Endodermal cell (in vitro differentiated cells): ENCODE results near the gene HNRNPUL1. TPM values are rescaled to one million over a fixed set of nuclear protein-coding genes. Genes with fewer than 3 reads are reported as not detected.

Experiments used
- DNase-seq: peaks from one replicate; pipeline ENCODE4 v3.0.0-alpha.2; 2017
- H3K27ac ChIP-seq: 2 replicates; pipeline ENCODE4 v1.5.1; 2013; ENCODE audit warnings: mild to moderate bottlenecking, low read depth, low read length, moderate library complexity
- H3K27me3 ChIP-seq: 2 replicates; pipeline ENCODE4 v1.6.1; 2013; ENCODE audit warnings: mild to moderate bottlenecking, low read length, moderate library complexity; ENCODE audit not compliant: insufficient read depth, control insufficient read depth, poor library complexity, severe bottlenecking
- H3K36me3 ChIP-seq: 2 replicates; pipeline ENCODE4 v1.7.0; 2013; ENCODE audit warnings: mild to moderate bottlenecking, low read length, moderate library complexity; ENCODE audit not compliant: control insufficient read depth, insufficient read depth
- H3K4me1 ChIP-seq: one replicate; pipeline ENCODE4 v1.7.0; 2013; ENCODE audit warnings: low read length; ENCODE audit not compliant: control insufficient read depth, insufficient read depth
- H3K4me3 ChIP-seq: 2 replicates; pipeline ENCODE4 v1.5.1; 2013; ENCODE audit warnings: mild to moderate bottlenecking, low read length, moderate library complexity
- H3K9ac ChIP-seq: 2 replicates; pipeline ENCODE4 v1.6.1; 2013; ENCODE audit warnings: mild to moderate bottlenecking, low read length, moderate library complexity; ENCODE audit not compliant: poor library complexity, severe bottlenecking; ENCODE audit errors: extremely low read depth
- H3K9me3 ChIP-seq: 2 replicates; pipeline ENCODE4 v1.6.1; 2013; ENCODE audit warnings: mild to moderate bottlenecking, low read length, moderate library complexity; ENCODE audit not compliant: control insufficient read depth
- H3K27ac Mint-ChIP-seq: 2 replicates; pipeline ENCODE4 v1.8.0; 2020; ENCODE audit warnings: mixed read lengths
- H3K27me3 Mint-ChIP-seq: 2 replicates; pipeline ENCODE4 v1.8.0; 2021; ENCODE audit warnings: mild to moderate bottlenecking, mixed read lengths; ENCODE audit not compliant: insufficient read depth
- H3K36me3 Mint-ChIP-seq: 2 replicates; pipeline ENCODE4 v1.8.0; 2020; ENCODE audit warnings: low read depth, mixed read lengths
- H3K4me1 Mint-ChIP-seq: 2 replicates; pipeline ENCODE4 v1.8.0; 2020; ENCODE audit warnings: mixed read lengths
- H3K4me3 Mint-ChIP-seq: 2 replicates; pipeline ENCODE4 v1.8.0; 2020; ENCODE audit warnings: mild to moderate bottlenecking, moderate library complexity, mixed read lengths
- H3K9me3 Mint-ChIP-seq: 2 replicates; pipeline ENCODE4 v1.8.0; 2020; ENCODE audit warnings: mild to moderate bottlenecking, mixed read lengths
- CTCF ChIP-seq: fragments of 200-600 bp; sonication (generic); conservative IDR thresholded peaks from 2 replicates; pipeline ENCODE4 v1.5.0; 2021; ENCODE audit warnings: antibody characterized with exemption, mild to moderate bottlenecking
- WGBS, 2 experiments: methylation state at CpG; one replicate each; pipeline versions ENCODE4 v1.1.5 to v1.1.7; 2013; ENCODE audit warnings: missing lambda C conversion rate in 2 of 2, mixed read lengths in 1 of 2; ENCODE audit not compliant: insufficient coverage in 1 of 2, insufficient read length in 1 of 2; 5-methylcytosine and 5-hydroxymethylcytosine counted together
- total RNA-seq, 2 donors: library from RNA; stranded (reverse); fragmentation: NEBNext Ultra II Directional in 1 of 2; extraction: Animal tissue kit (Norgen Biotek cat#: 25700) in 1 of 2; gene quantifications; 2 replicates in 1 of 2; 3 replicates in 1 of 2; pipeline ENCODE4 v1.2.1, GENCODE V29; 2021

HNRNPUL1 gene
- total RNA-seq, 2 donors from 2014 or later = 211 to 225 TPM

DNA sequence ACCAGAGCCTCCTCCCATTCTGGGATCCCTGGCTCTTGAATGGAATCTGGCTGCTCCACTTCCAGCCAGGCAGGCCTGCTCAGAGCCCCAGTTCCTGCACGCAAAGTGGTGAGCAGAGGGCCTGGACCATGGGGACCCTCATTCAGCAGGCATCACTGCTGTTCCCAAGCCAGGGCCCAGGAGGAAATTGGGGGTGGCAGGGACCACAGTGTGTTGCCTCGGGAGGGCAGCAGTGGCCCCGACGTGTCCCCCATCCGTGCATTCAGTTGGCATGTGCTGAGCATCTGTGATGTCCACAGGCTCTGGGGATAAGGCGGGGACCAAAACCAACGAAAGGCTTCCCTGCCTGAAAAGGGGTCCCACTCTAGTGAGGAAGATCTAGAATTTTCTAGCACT is 57.0 kb downstream of the HNRNPUL1 start:
- H3K27ac ChIP-seq = no peak overlapping the region
- peak overlapping the region; percentile 55 for H3K27ac Mint-ChIP-seq
- no peaks in the 10 kb centered on the region for H3K9me3 ChIP-seq
- TF ChIP-seq CTCF = no peak
- no peak overlapping the region for H3K4me3 Mint-ChIP-seq
- 94 to 95% methylated on average over 7 of the region's 7 CpGs for WGBS, 2 experiments
- no peak overlapping the region for H3K4me3 ChIP-seq
- H3K36me3 ChIP-seq = peaks cover 54% of the 10 kb centered on the region
- H3K27me3 Mint-ChIP-seq = no peaks in the 10 kb centered on the region
- peaks cover 4% of the 10 kb centered on the region for H3K9me3 Mint-ChIP-seq
- peak; percentile 53 for DNase-seq
- peaks cover 17% of the 10 kb centered on the region for H3K4me1 ChIP-seq
- peaks cover 50% of the 10 kb centered on the region for H3K36me3 Mint-ChIP-seq
- no peak overlapping the region for H3K9ac ChIP-seq
- peaks cover 36% of the 10 kb centered on the region for H3K4me1 Mint-ChIP-seq
- no peaks in the 10 kb centered on the region for H3K27me3 ChIP-seq

- Mint-ChIP-seq H3K36me3 (peaks cover 44% of the 10 kb centered on the region), H3K27ac (peak overlapping the region; percentile 89), H3K9me3 (peaks cover 2% of the 10 kb centered on the region), H3K4me1 (peaks cover 39% of the 10 kb centered on the region), H3K27me3 (no peaks in the 10 kb centered on the region), H3K4me3 (no peak overlapping the region)
- Histone ChIP-seq H3K36me3 (peaks cover 48% of the 10 kb centered on the region), H3K9ac (no peak overlapping the region), H3K4me1 (peaks cover 20% of the 10 kb centered on the region), H3K27me3 (no peaks in the 10 kb centered on the region), H3K27ac (peak overlapping the region; percentile 75), H3K4me3 (no peak overlapping the region), H3K9me3 (no peaks in the 10 kb centered on the region)
- TF ChIP-seq CTCF = peak; percentile 83
- WGBS, 2 experiments = 59 to 86% methylated on average over 4 to 10 of the region's 10 CpGs
- peak; percentile 91 for DNase-seq
Observed at GRCh38 chr19:41321600-41322270, 57.6 kb downstream of the HNRNPUL1 start.

GRCh38 chr19:41322451-41322850 is 58.3 kb downstream of the HNRNPUL1 start:
- TF ChIP-seq CTCF = no peak
- no peak overlapping the region for H3K4me3 Mint-ChIP-seq
- no peaks in the 10 kb centered on the region for H3K9me3 Mint-ChIP-seq
- peaks cover 39% of the 10 kb centered on the region for H3K36me3 Mint-ChIP-seq
- Histone ChIP-seq H3K27me3 (no peaks in the 10 kb centered on the region), H3K4me3 (no peak overlapping the region), H3K27ac (peak overlapping the region; percentile 75), H3K9me3 (no peaks in the 10 kb centered on the region), H3K9ac (no peak overlapping the region), H3K4me1 (peaks cover 20% of the 10 kb centered on the region), H3K36me3 (peaks cover 41% of the 10 kb centered on the region)
- no peak for DNase-seq
- H3K4me1 Mint-ChIP-seq = peaks cover 43% of the 10 kb centered on the region
- H3K27me3 Mint-ChIP-seq = no peaks in the 10 kb centered on the region
- 99 to 100% methylated on average over 1 to 11 of the region's 11 CpGs for WGBS, 2 experiments
- H3K27ac Mint-ChIP-seq = peak overlapping the region; percentile 89
